Heart left ventricle (tissue), 13 donors: ENCODE data around the gene ZNF570.

ENCODE experiments used
- POLR2A ChIP-seq, 2 donors: fragments of 450-650 bp; IDR thresholded peaks; one replicate each; pipeline ENCODE4 v1.6.1; 2017; ENCODE audit warnings: antibody characterized with exemption in 2 of 2, mild to moderate bottlenecking in 2 of 2, moderate library complexity in 2 of 2
- TF ChIP-seq, protein P1 (sequence below), 12 donors: fragments of 200-600 bp; sonication (generic) in 4 of 12; IDR thresholded peaks; one replicate each; pipeline versions ENCODE4 v1.5.0 to v1.8.0; 2018 to 2022; ENCODE audit warnings: antibody characterized with exemption in 12 of 12, mild to moderate bottlenecking in 5 of 12
- donor health status: ischemic (EF 13 %, LVEDD 7.1; RV severe dilation, severe dysfunction).
- donor health status: DM: no; HTN: yes; CAD: no.
- donor health status: DM: no; HTN: no; CAD: no.
- donor health status: ischemic (EF 25% LVEDD 6.9; RV normal size, moderate dysfunction).
- donor health status: ischemic (EF 25% LVEDD 5.7; RV mildly dilated, moderate dysfunction).
- donor health status: ischemic (EF 35%, LVEDD 5.7; RV mildly dilated, moderate dysfunction).
- donor health status: nonischemic (EF 11% LVEDD 7.7; RV severe dilation, severe dysfunction).
- donor health status: DM: yes; HTN: yes; CAD: no.
- donor health status: PGD.
- donor health status: ischemic (EF 29% LVEDD 5.4; RV normal size, mild dysfunction).
- donor health status: nonischemic (EF 23%, LVEDD 6.1; RV moderate dilation, normal function).

DNA sequence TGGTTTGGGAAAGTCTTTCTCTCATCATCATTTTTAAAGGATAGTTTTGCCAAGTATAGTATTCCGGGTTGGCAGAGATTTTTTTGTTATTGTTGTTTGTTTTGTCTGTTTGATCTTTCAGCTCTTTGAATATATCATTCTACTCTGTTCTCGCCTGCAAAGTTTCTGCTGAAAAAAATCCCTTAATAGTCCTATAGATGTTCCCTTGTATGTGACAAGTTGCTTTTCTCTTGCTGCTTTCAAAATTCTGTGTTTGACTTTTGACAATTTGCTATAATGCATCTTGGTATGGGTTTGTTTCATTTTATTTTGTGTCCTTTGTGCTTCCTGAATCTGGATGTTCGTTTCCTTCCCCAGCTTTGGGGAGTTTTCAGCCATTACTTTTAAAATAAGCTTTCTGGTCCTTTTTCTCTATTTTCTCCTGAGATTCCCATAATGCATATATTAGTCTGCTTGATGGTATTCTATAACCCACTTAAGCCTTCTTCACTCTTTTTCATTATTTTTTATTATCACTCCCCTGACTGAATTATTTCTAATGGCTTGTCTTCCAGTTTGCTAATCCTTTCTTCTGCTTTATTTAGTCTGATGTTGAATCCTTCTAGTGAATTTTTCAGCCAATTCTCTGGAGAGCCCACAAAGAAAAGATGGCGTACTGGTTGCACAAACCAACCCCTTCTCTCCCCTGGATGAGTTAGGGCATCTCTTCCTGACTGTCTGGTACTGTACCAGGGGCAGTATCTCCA, 16.5 kb upstream of the ZNF570 start:
- TF ChIP-seq, protein P1, sequence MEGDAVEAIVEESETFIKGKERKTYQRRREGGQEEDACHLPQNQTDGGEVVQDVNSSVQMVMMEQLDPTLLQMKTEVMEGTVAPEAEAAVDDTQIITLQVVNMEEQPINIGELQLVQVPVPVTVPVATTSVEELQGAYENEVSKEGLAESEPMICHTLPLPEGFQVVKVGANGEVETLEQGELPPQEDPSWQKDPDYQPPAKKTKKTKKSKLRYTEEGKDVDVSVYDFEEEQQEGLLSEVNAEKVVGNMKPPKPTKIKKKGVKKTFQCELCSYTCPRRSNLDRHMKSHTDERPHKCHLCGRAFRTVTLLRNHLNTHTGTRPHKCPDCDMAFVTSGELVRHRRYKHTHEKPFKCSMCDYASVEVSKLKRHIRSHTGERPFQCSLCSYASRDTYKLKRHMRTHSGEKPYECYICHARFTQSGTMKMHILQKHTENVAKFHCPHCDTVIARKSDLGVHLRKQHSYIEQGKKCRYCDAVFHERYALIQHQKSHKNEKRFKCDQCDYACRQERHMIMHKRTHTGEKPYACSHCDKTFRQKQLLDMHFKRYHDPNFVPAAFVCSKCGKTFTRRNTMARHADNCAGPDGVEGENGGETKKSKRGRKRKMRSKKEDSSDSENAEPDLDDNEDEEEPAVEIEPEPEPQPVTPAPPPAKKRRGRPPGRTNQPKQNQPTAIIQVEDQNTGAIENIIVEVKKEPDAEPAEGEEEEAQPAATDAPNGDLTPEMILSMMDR (IDR thresholded peaks at IDR 0.05) = no peak
- no peak for TF ChIP-seq POLR2A (IDR thresholded peaks at IDR 0.05)
